GM23338 (cell line): ENCODE results near the gene TRMT11. TPM values are rescaled to one million over a fixed set of nuclear protein-coding genes. Genes with fewer than 3 reads are reported as not detected.

Experiments used
- ATAC-seq: fragments of 200-7000 bp; cut with Tn5 transposase; 3 replicates; pipeline ENCODE4 v1.9.1; 2020
- DNase-seq: peaks from one replicate; pipeline ENCODE4 v3.0.0-alpha.2; 2015; ENCODE audit warnings: low spot score
- H2AFZ ChIP-seq: fragments of 200-600 bp; sonication (generic); 2 replicates; pipeline ENCODE4 v1.8.0; 2016; ENCODE audit warnings: antibody characterized with exemption, mild to moderate bottlenecking, moderate library complexity
- H3F3A ChIP-seq: fragments of 200-600 bp; sonication (generic); replicated peaks from 2 replicates; pipeline ENCODE4 v1.8.0; 2017; ENCODE audit warnings: antibody characterized with exemption, mixed run types, low read depth
- H3K27ac ChIP-seq: fragments of 200-600 bp; sonication (generic); 2 replicates; pipeline ENCODE4 v1.6.1; 2016; ENCODE audit warnings: low read depth
- H3K27me3 ChIP-seq: fragments of 200-600 bp; sonication (generic); 2 replicates; pipeline ENCODE4 v1.8.0; 2016; ENCODE audit warnings: mild to moderate bottlenecking, mixed run types, moderate library complexity; ENCODE audit not compliant: insufficient read depth
- H3K36me3 ChIP-seq: fragments of 200-600 bp; sonication (generic); 2 replicates; pipeline ENCODE4 v1.8.0; 2016; ENCODE audit warnings: mild to moderate bottlenecking; ENCODE audit not compliant: insufficient read depth
- H3K4me1 ChIP-seq: fragments of 200-600 bp; sonication (generic); 2 replicates; pipeline ENCODE4 v1.8.0; 2016; ENCODE audit warnings: mild to moderate bottlenecking, moderate library complexity; ENCODE audit not compliant: insufficient read depth
- H3K4me2 ChIP-seq: fragments of 200-600 bp; sonication (generic); 2 replicates; pipeline ENCODE4 v1.7.1; 2017; ENCODE audit warnings: mixed run types
- H3K4me3 ChIP-seq: fragments of 200-600 bp; sonication (generic); 2 replicates; pipeline ENCODE4 v1.6.1; 2016; ENCODE audit warnings: mixed run types
- H3K79me2 ChIP-seq: fragments of 200-600 bp; sonication (generic); replicated peaks from 2 replicates; pipeline ENCODE4 v1.8.0; 2017; ENCODE audit warnings: mild to moderate bottlenecking; ENCODE audit not compliant: insufficient read depth
- H3K9me2 ChIP-seq: fragments of 200-600 bp; sonication (generic); 2 replicates; pipeline ENCODE4 v1.8.0; 2017; ENCODE audit not compliant: insufficient read depth
- H4K20me1 ChIP-seq: fragments of 200-600 bp; sonication (generic); replicated peaks from 2 replicates; pipeline ENCODE4 v1.8.0; 2017; ENCODE audit warnings: mild to moderate bottlenecking; ENCODE audit not compliant: insufficient read depth
- H3K27ac Mint-ChIP-seq: 2 replicates; pipeline ENCODE4 v1.8.0; 2020; ENCODE audit warnings: inconsistent platforms, mild to moderate bottlenecking, moderate library complexity, mixed read lengths
- H3K27me3 Mint-ChIP-seq: 3 replicates; pipeline ENCODE4 v1.8.0; 2022; ENCODE audit warnings: low read depth, mild to moderate bottlenecking, moderate library complexity, mixed read lengths, inconsistent platforms; ENCODE audit not compliant: insufficient read depth, poor library complexity
- H3K36me3 Mint-ChIP-seq: 3 replicates; pipeline ENCODE4 v1.8.0; 2021; ENCODE audit warnings: low read depth, mild to moderate bottlenecking, inconsistent platforms, moderate library complexity, mixed read lengths
- H3K4me1 Mint-ChIP-seq: 3 replicates; pipeline ENCODE4 v1.8.0; 2020; ENCODE audit warnings: mild to moderate bottlenecking, inconsistent platforms, mixed read lengths
- H3K4me3 Mint-ChIP-seq: 3 replicates; pipeline ENCODE4 v1.8.0; 2021; ENCODE audit warnings: moderate library complexity, mild to moderate bottlenecking, inconsistent platforms, mixed read lengths
- H3K9me3 Mint-ChIP-seq: 3 replicates; pipeline ENCODE4 v1.8.0; 2020; ENCODE audit warnings: moderate library complexity, mild to moderate bottlenecking, inconsistent platforms, mixed read lengths
- CREB1 ChIP-seq: fragments of 250-450 bp; sonication (Bioruptor Pico); IDR thresholded peaks from 2 replicates; pipeline ENCODE4 v1.5.0; 2020; ENCODE audit warnings: low read depth, mild to moderate bottlenecking, moderate library complexity
- EZH2 ChIP-seq: fragments of 200-600 bp; sonication (generic); IDR thresholded peaks from one replicate; pipeline ENCODE4 v1.8.0; 2017; ENCODE audit warnings: antibody characterized with exemption, mild to moderate bottlenecking, low read depth; ENCODE audit not compliant: unreplicated experiment
- EZH2phosphoT487 ChIP-seq: fragments of 200-600 bp; sonication (generic); IDR thresholded peaks from one replicate; pipeline ENCODE4 v1.8.1; 2018; ENCODE audit warnings: antibody characterized with exemption; ENCODE audit not compliant: unreplicated experiment
- JUNB ChIP-seq: IDR thresholded peaks from one replicate; pipeline ENCODE4 v1.6.1; 2016; ENCODE audit warnings: antibody characterized with exemption; ENCODE audit not compliant: unreplicated experiment
- NANOG ChIP-seq: IDR thresholded peaks from 2 replicates; pipeline ENCODE4 v1.6.1; 2016; ENCODE audit warnings: antibody characterized with exemption, borderline replicate concordance
- POLR2AphosphoS5 ChIP-seq: IDR thresholded peaks from 2 replicates; pipeline ENCODE4 v1.6.1; 2016; ENCODE audit warnings: antibody characterized with exemption, low read depth
- ZNF114 ChIP-seq: fragments of 250-450 bp; sonication (Bioruptor Pico); IDR thresholded peaks from 2 replicates; pipeline ENCODE4 v1.5.0; 2020; ENCODE audit warnings: mild to moderate bottlenecking, moderate library complexity
- ZNF331 ChIP-seq: fragments of 250-450 bp; sonication (Bioruptor Pico); IDR thresholded peaks from 2 replicates; pipeline ENCODE4 v1.5.0; 2020; ENCODE audit warnings: low read depth, mild to moderate bottlenecking, moderate library complexity
- polyA plus RNA-seq: library from polyadenylated mRNA; unstranded; fragments of >200 nt; fragmentation: Nextera tagmentation; extraction: Ambion mirVana; gene quantifications from 2 replicates; pipeline ENCODE4 v1.2.1, GENCODE V29; 2016
- total RNA-seq: library from RNA; depleted of rRNA; stranded (reverse); fragments of >200 nt; shearing (Covaris generic); gene quantifications from 2 replicates; pipeline ENCODE4 v1.2.3, GENCODE V29; 2014
- TF ChIP-seq, protein P1 (sequence below), 2 experiments: fragments of 200-600 bp in 1 of 2; sonication (generic) in 1 of 2; conservative IDR thresholded peaks; 2 replicates each; pipeline versions ENCODE4 v1.5.1 to v1.6.1; 2016 to 2017; ENCODE audit warnings: antibody characterized with exemption in 2 of 2, low read depth in 2 of 2, mild to moderate bottlenecking in 2 of 2, moderate library complexity in 1 of 2
- TF ChIP-seq, protein P2 (sequence below): fragments of 250-450 bp; sonication (Bioruptor Pico); IDR thresholded peaks from 2 replicates; pipeline ENCODE4 v1.5.0; 2020; ENCODE audit warnings: mild to moderate bottlenecking, moderate library complexity
- TF ChIP-seq, protein P3 (sequence below): IDR thresholded peaks from one replicate; pipeline ENCODE4 v1.6.1; 2018; ENCODE audit warnings: antibody characterized with exemption; ENCODE audit not compliant: unreplicated experiment
- TF ChIP-seq, protein P4 (sequence below): IDR thresholded peaks from 2 replicates; pipeline ENCODE4 v1.6.1; 2016; ENCODE audit warnings: antibody characterized with exemption

Gene TRMT11
- total and polyA plus RNA-seq, 2 experiments from 2014 or later, result 49.5 to 50.9 TPM

DNA sequence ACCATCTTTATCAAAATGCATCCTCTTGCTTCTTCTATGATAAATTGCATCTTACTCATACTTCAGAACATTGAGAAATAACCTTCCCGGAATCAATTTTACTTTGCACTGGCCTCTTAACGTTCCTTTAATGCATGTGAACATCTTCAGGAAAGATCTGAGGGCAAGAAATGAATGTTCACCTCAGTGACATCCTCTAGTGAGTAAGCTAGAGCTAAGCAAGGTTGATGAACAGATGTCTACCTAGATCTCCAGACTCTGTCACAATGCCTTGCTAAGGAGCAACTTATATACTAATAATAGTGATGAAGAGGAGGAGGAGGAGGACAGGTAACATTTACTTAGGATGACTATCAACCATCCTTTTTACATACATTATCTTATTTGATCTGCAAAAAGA, 46.5 kb upstream of the TRMT11 start:
- no peaks in the 10 kb centered on the region for H3K9me2 ChIP-seq
- Mint-ChIP-seq H3K9me3 (0 out of 3 replicates have a peak, but pooled peaks cover 4% of the 10 kb centered on the region), H3K27ac (no peak overlapping the region), H3K4me3 (no peak overlapping the region), H3K36me3 (no peaks in the 10 kb centered on the region), H3K4me1 (no peaks in the 10 kb centered on the region), H3K27me3 (no peaks in the 10 kb centered on the region)
- TF ChIP-seq NANOG (no peak), EZH2 (no peak), POLR2AphosphoS5 (no peak), CREB1 (no peak), EZH2phosphoT487 (no peak), ZNF331 (no peak), ZNF114 (CRISPR knock-in tag) (no peak), JUNB (no peak)
- TF ChIP-seq, protein P1, sequence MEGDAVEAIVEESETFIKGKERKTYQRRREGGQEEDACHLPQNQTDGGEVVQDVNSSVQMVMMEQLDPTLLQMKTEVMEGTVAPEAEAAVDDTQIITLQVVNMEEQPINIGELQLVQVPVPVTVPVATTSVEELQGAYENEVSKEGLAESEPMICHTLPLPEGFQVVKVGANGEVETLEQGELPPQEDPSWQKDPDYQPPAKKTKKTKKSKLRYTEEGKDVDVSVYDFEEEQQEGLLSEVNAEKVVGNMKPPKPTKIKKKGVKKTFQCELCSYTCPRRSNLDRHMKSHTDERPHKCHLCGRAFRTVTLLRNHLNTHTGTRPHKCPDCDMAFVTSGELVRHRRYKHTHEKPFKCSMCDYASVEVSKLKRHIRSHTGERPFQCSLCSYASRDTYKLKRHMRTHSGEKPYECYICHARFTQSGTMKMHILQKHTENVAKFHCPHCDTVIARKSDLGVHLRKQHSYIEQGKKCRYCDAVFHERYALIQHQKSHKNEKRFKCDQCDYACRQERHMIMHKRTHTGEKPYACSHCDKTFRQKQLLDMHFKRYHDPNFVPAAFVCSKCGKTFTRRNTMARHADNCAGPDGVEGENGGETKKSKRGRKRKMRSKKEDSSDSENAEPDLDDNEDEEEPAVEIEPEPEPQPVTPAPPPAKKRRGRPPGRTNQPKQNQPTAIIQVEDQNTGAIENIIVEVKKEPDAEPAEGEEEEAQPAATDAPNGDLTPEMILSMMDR (conservative IDR thresholded peaks at IDR 0.05; ENCODE audit: low read depth in 2 of 2), result no peak
- TF ChIP-seq, protein P2, sequence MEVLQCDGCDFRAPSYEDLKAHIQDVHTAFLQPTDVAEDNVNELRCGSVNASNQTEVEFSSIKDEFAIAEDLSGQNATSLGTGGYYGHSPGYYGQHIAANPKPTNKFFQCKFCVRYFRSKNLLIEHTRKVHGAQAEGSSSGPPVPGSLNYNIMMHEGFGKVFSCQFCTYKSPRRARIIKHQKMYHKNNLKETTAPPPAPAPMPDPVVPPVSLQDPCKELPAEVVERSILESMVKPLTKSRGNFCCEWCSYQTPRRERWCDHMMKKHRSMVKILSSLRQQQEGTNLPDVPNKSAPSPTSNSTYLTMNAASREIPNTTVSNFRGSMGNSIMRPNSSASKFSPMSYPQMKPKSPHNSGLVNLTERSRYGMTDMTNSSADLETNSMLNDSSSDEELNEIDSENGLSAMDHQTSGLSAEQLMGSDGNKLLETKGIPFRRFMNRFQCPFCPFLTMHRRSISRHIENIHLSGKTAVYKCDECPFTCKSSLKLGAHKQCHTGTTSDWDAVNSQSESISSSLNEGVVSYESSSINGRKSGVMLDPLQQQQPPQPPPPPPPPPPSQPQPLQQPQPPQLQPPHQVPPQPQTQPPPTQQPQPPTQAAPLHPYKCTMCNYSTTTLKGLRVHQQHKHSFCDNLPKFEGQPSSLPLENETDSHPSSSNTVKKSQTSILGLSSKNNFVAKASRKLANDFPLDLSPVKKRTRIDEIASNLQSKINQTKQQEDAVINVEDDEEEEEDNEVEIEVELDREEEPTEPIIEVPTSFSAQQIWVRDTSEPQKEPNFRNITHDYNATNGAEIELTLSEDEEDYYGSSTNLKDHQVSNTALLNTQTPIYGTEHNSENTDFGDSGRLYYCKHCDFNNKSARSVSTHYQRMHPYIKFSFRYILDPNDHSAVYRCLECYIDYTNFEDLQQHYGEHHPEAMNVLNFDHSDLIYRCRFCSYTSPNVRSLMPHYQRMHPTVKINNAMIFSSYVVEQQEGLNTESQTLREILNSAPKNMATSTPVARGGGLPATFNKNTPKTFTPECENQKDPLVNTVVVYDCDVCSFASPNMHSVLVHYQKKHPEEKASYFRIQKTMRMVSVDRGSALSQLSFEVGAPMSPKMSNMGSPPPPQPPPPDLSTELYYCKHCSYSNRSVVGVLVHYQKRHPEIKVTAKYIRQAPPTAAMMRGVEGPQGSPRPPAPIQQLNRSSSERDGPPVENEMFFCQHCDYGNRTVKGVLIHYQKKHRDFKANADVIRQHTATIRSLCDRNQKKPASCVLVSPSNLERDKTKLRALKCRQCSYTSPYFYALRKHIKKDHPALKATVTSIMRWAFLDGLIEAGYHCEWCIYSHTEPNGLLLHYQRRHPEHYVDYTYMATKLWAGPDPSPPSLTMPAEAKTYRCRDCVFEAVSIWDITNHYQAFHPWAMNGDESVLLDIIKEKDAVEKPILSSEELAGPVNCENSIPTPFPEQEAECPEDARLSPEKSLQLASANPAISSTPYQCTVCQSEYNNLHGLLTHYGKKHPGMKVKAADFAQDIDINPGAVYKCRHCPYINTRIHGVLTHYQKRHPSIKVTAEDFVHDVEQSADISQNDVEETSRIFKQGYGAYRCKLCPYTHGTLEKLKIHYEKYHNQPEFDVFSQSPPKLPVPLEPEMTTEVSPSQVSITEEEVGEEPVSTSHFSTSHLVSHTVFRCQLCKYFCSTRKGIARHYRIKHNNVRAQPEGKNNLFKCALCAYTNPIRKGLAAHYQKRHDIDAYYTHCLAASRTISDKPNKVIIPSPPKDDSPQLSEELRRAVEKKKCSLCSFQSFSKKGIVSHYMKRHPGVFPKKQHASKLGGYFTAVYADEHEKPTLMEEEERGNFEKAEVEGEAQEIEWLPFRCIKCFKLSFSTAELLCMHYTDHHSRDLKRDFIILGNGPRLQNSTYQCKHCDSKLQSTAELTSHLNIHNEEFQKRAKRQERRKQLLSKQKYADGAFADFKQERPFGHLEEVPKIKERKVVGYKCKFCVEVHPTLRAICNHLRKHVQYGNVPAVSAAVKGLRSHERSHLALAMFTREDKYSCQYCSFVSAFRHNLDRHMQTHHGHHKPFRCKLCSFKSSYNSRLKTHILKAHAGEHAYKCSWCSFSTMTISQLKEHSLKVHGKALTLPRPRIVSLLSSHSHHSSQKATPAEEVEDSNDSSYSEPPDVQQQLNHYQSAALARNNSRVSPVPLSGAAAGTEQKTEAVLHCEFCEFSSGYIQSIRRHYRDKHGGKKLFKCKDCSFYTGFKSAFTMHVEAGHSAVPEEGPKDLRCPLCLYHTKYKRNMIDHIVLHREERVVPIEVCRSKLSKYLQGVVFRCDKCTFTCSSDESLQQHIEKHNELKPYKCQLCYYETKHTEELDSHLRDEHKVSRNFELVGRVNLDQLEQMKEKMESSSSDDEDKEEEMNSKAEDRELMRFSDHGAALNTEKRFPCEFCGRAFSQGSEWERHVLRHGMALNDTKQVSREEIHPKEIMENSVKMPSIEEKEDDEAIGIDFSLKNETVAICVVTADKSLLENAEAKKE (CRISPR knock-in tag), result no peak
- TF ChIP-seq, protein P3, sequence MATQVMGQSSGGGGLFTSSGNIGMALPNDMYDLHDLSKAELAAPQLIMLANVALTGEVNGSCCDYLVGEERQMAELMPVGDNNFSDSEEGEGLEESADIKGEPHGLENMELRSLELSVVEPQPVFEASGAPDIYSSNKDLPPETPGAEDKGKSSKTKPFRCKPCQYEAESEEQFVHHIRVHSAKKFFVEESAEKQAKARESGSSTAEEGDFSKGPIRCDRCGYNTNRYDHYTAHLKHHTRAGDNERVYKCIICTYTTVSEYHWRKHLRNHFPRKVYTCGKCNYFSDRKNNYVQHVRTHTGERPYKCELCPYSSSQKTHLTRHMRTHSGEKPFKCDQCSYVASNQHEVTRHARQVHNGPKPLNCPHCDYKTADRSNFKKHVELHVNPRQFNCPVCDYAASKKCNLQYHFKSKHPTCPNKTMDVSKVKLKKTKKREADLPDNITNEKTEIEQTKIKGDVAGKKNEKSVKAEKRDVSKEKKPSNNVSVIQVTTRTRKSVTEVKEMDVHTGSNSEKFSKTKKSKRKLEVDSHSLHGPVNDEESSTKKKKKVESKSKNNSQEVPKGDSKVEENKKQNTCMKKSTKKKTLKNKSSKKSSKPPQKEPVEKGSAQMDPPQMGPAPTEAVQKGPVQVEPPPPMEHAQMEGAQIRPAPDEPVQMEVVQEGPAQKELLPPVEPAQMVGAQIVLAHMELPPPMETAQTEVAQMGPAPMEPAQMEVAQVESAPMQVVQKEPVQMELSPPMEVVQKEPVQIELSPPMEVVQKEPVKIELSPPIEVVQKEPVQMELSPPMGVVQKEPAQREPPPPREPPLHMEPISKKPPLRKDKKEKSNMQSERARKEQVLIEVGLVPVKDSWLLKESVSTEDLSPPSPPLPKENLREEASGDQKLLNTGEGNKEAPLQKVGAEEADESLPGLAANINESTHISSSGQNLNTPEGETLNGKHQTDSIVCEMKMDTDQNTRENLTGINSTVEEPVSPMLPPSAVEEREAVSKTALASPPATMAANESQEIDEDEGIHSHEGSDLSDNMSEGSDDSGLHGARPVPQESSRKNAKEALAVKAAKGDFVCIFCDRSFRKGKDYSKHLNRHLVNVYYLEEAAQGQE, result no peak
- TF ChIP-seq, protein P4, sequence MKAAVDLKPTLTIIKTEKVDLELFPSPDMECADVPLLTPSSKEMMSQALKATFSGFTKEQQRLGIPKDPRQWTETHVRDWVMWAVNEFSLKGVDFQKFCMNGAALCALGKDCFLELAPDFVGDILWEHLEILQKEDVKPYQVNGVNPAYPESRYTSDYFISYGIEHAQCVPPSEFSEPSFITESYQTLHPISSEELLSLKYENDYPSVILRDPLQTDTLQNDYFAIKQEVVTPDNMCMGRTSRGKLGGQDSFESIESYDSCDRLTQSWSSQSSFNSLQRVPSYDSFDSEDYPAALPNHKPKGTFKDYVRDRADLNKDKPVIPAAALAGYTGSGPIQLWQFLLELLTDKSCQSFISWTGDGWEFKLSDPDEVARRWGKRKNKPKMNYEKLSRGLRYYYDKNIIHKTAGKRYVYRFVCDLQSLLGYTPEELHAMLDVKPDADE, result no peak
- no peaks in the 10 kb centered on the region for H3K27me3 ChIP-seq
- H3K4me1 ChIP-seq, result no peaks in the 10 kb centered on the region
- no peaks in the 10 kb centered on the region for H3K79me2 ChIP-seq
- H3F3A ChIP-seq, result no peaks in the 10 kb centered on the region
- H3K4me2 ChIP-seq, result no peak overlapping the region
- H3K4me3 ChIP-seq, result no peak overlapping the region
- H3K27ac ChIP-seq, result no peak overlapping the region
- no peak for DNase-seq
- no peaks in the 10 kb centered on the region for H3K36me3 ChIP-seq
- ATAC-seq, result no peak
- no peaks in the 10 kb centered on the region for H4K20me1 ChIP-seq
- no peak overlapping the region for H2AFZ ChIP-seq
